Uterus (tissue), 4 donors: ENCODE data around the gene AKIRIN1. TPM values are rescaled to one million over a fixed set of nuclear protein-coding genes. Genes with fewer than 3 reads are reported as not detected.

Source experiments
- DNase-seq, 2 donors: peaks; one replicate each; pipeline ENCODE4 v3.0.0-alpha.2; 2019 to 2020
- H3K27ac ChIP-seq, 2 donors: fragments of 200-600 bp; sonication (generic); 1 replicate in 1 of 2; 2 replicates in 1 of 2; pipeline ENCODE4 v1.5.1; 2016 to 2018
- H3K27me3 ChIP-seq, 2 donors: fragments of 200-600 bp; sonication (generic); one replicate each; pipeline ENCODE4 v1.5.1; 2018 to 2019; ENCODE audit warnings: control low read depth in 1 of 2
- H3K36me3 ChIP-seq, 2 donors: fragments of 200-600 bp; sonication (generic); one replicate each; pipeline ENCODE4 v1.5.1; 2019; ENCODE audit warnings: control low read depth in 1 of 2
- H3K4me1 ChIP-seq, 2 donors: fragments of 200-600 bp; sonication (generic); one replicate each; pipeline ENCODE4 v1.5.1; 2018 to 2019; ENCODE audit warnings: control low read depth in 1 of 2
- H3K4me3 ChIP-seq, 2 donors: fragments of 200-600 bp; sonication (generic); 1 replicate in 1 of 2; 2 replicates in 1 of 2; pipeline ENCODE4 v1.5.1; 2018 to 2019; ENCODE audit warnings: mild to moderate bottlenecking in 1 of 2
- H3K9me3 ChIP-seq, 2 donors: fragments of 200-600 bp; sonication (generic); one replicate each; pipeline ENCODE4 v1.5.1; 2019; ENCODE audit warnings: control low read depth in 1 of 2
- POLR2A ChIP-seq, 2 donors: fragments of 450-650 bp; IDR thresholded peaks; one replicate each; pipeline ENCODE4 v1.6.1; 2016; ENCODE audit warnings: antibody characterized with exemption in 2 of 2, mild to moderate bottlenecking in 1 of 2, moderate library complexity in 1 of 2
- intact Hi-C: fragments of 100-400 bp; cut with DNase I; formaldehyde crosslinking; loops from one replicate; pipeline ENCODE4 v1.15.1; 2023; ENCODE audit warnings: low total_unique reads
- total RNA-seq, 4 donors: library from RNA; depleted of rRNA in 3 of 4; stranded (reverse); fragments of >200 nt in 3 of 4; gene quantifications; one replicate each; pipeline versions ENCODE4 v1.1.0 to v1.2.4, GENCODE V29; 2014 to 2023
- TF ChIP-seq, protein P1 (sequence below), 4 experiments: fragments of 200-600 bp in 2 of 4; fragments of 450-650 bp in 2 of 4; sonication (generic) in 2 of 4; IDR thresholded peaks; one replicate each; pipeline ENCODE4 v1.5.1; 2016 to 2019; ENCODE audit warnings: antibody characterized with exemption in 4 of 4, mild to moderate bottlenecking in 2 of 4, moderate library complexity in 1 of 4
- donor health status: DM: yes; HTN: yes; CAD: no.

The AKIRIN1 gene
- total RNA-seq, 4 donors from 2014 or later = 17.4 to 71.8 (median 53.4) TPM

DNA sequence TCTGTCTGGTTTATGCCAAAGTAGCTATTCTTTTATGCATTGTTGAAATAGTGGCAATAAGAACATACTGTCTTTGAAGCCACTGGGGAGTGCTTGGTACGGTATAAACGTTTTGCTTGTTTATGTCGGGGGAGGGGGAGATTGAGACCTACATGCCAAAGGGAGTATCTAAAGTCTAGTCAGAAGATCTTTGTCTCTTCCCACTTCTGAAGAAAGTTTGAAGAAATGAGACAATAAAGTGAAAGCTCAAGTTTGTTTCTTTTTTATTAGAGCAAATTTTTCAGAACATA is 6.8 kb downstream of the AKIRIN1 start:
- Histone ChIP-seq H3K4me1 (peaks cover 6 to 9% of the 10 kb centered on the region in 2 donors), H3K27ac (no peak overlapping the region), H3K4me3 (no peak overlapping the region), H3K27me3 (no peaks in the 10 kb centered on the region), H3K9me3 (no peaks in the 10 kb centered on the region), H3K36me3 (no peaks in the 10 kb centered on the region)
- TF ChIP-seq POLR2A (IDR thresholded peaks at IDR 0.05) = no peak
- TF ChIP-seq, protein P1, sequence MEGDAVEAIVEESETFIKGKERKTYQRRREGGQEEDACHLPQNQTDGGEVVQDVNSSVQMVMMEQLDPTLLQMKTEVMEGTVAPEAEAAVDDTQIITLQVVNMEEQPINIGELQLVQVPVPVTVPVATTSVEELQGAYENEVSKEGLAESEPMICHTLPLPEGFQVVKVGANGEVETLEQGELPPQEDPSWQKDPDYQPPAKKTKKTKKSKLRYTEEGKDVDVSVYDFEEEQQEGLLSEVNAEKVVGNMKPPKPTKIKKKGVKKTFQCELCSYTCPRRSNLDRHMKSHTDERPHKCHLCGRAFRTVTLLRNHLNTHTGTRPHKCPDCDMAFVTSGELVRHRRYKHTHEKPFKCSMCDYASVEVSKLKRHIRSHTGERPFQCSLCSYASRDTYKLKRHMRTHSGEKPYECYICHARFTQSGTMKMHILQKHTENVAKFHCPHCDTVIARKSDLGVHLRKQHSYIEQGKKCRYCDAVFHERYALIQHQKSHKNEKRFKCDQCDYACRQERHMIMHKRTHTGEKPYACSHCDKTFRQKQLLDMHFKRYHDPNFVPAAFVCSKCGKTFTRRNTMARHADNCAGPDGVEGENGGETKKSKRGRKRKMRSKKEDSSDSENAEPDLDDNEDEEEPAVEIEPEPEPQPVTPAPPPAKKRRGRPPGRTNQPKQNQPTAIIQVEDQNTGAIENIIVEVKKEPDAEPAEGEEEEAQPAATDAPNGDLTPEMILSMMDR (IDR thresholded peaks at IDR 0.05) = no peak
- intact Hi-C loops = no loop called here
- no peak for DNase-seq

DNA sequence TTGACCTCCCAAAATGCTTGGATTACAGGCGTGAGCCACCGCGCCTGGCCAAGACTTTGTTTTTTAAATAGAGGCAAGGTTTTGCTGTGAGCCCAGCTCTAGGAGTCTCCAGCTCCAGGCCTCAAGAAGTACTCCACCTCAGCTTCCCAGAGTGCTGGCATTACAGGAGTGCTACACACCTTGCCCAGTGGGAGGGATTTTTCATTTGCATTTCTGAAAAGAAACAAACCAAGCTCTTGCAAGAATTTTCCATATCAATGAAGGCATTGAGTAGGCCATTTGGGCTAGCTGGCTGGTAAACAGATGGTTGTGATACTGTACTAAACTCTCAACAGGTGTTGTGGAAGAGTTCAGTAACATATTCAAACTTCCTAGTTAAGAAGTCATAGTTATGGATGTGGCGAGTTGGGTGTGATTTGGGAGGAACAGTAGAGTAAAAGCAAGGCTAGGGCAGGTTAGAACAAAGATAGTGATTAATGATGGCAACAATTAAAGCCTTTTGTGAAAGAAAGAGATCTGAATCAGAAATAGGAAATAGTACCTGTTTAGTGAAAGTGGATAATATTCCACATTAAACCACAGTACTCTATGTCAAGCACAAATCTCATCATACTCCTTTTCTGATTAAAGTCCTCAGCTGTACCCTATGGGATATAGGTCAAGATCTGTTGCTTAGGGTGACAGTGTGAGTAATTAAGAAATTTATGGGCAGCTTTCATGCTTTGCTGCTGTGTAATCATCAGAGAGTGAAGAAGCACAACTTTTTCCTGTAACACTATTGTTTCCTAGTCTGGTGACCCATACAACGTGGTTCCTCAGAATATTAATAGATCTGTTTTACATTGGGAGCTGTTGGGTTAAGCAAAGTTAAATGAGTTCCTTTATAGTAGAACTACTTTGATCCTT is 10.7 kb downstream of the AKIRIN1 start:
- Histone ChIP-seq H3K4me3 (no peak overlapping the region), H3K27ac (no peak overlapping the region), H3K36me3 (no peaks in the 10 kb centered on the region), H3K9me3 (no peaks in the 10 kb centered on the region), H3K4me1 (peaks cover 6 to 9% of the 10 kb centered on the region in 2 donors), H3K27me3 (no peaks in the 10 kb centered on the region)
- DNase-seq = no peak
- intact Hi-C loops = no loop called here
- TF ChIP-seq POLR2A (IDR thresholded peaks at IDR 0.05) = no peak
- TF ChIP-seq, protein P1 (IDR thresholded peaks at IDR 0.05) = no peak

- intact Hi-C loops = no loop called here
- no peak for DNase-seq
- H3K27me3 ChIP-seq = no peaks in the 10 kb centered on the region
- H3K4me3 ChIP-seq = no peak overlapping the region
- no peak overlapping the region for H3K27ac ChIP-seq
- no peak for TF ChIP-seq POLR2A (IDR thresholded peaks at IDR 0.05)
- TF ChIP-seq, protein P1 (IDR thresholded peaks at IDR 0.05) = no peak
- no peaks in the 10 kb centered on the region for H3K9me3 ChIP-seq
- H3K4me1 ChIP-seq = no peaks in the 10 kb centered on the region
- H3K36me3 ChIP-seq = no peaks in the 10 kb centered on the region
Observed at GRCh38 chr1:39003281-39003680, 12.2 kb downstream of the AKIRIN1 start.

- TF ChIP-seq, protein P1 (IDR thresholded peaks at IDR 0.05) = no peak
- no peak for TF ChIP-seq POLR2A (IDR thresholded peaks at IDR 0.05)
- no peak overlapping the region for H3K4me3 ChIP-seq
- intact Hi-C loops = no loop called here
- no peak overlapping the region for H3K27ac ChIP-seq
- H3K27me3 ChIP-seq = no peaks in the 10 kb centered on the region
- H3K9me3 ChIP-seq = no peaks in the 10 kb centered on the region
- no peak for DNase-seq
- no peaks in the 10 kb centered on the region for H3K36me3 ChIP-seq
- H3K4me1 ChIP-seq = no peaks in the 10 kb centered on the region
Observed at GRCh38 chr1:39003794-39004193, 12.7 kb downstream of the AKIRIN1 start.

DNA sequence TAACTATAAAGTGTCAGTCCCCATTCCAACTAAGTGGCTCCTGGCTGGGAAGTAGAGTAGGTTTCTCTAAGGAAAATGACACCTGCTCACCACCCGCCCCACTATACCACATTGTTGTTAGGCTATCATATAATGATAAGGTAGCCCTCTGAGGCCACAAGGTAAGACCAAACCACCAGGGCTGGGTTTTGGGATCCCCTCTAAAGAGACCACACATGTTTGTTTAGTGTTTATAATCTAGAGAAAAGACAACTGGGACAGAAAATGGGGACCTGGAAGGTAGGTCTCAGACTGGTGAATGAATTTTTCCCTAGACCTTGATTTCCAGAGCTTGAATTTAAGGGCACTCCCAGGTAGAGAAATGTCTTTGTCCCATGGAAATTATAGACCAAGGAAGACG is 15.2 kb downstream of the AKIRIN1 start:
- no peak overlapping the region for H3K4me3 ChIP-seq
- H3K4me1 ChIP-seq = no peaks in the 10 kb centered on the region
- intact Hi-C loops = no loop called here
- H3K36me3 ChIP-seq = no peaks in the 10 kb centered on the region
- no peak overlapping the region for H3K27ac ChIP-seq
- no peaks in the 10 kb centered on the region for H3K9me3 ChIP-seq
- no peak for DNase-seq
- no peaks in the 10 kb centered on the region for H3K27me3 ChIP-seq
- TF ChIP-seq, protein P1 (IDR thresholded peaks at IDR 0.05) = no peak
- no peak for TF ChIP-seq POLR2A (IDR thresholded peaks at IDR 0.05)
